GM21423 (cell line): Measurements from ENCODE around the gene MAPKAP1.
A peak's percentile ranks its signal among the peaks of the same experiment; 100 is the strongest.

Source experiments
- ATAC-seq: cut with Tn5 transposase; IDR thresholded peaks from one replicate; pipeline ENCODE4 v1.9.1; 2021; ENCODE audit warnings: mild to moderate bottlenecking, moderate library complexity; ENCODE audit not compliant: unreplicated experiment

The MAPKAP1 gene

GRCh38 chr9:125519734-125520133, 187.3 kb downstream of the MAPKAP1 start:
- no peak for ATAC-seq

GRCh38 chr9:125517577-125517976, 189.4 kb downstream of the MAPKAP1 start:
- ATAC-seq = no peak

GRCh38 chr9:125515983-125516940, 190.7 kb downstream of the MAPKAP1 start:
- no peak for ATAC-seq

GRCh38 chr9:125515281-125515680, 191.7 kb downstream of the MAPKAP1 start:
- no peak for ATAC-seq

GRCh38 chr9:125514468-125514867, 192.5 kb downstream of the MAPKAP1 start:
- no peak for ATAC-seq

- peak; percentile 91 for ATAC-seq
Measured at GRCh38 chr9:125513668-125514413, 193.2 kb downstream of the MAPKAP1 start.

- ATAC-seq = no peak
Measured at GRCh38 chr9:125513303-125513667, 193.7 kb downstream of the MAPKAP1 start.

- no peak for ATAC-seq
Measured at GRCh38 chr9:125511789-125512660, 195.0 kb downstream of the MAPKAP1 start.

GRCh38 chr9:125510980-125511379, 196.0 kb downstream of the MAPKAP1 start:
- ATAC-seq = no peak

- no peak for ATAC-seq
Measured at GRCh38 chr9:125509476-125509875, 197.5 kb downstream of the MAPKAP1 start.

GRCh38 chr9:125508249-125508648, 198.8 kb downstream of the MAPKAP1 start:
- no peak for ATAC-seq

GRCh38 chr9:125507226-125507625, 199.8 kb downstream of the MAPKAP1 start:
- no peak for ATAC-seq

GRCh38 chr9:125505988-125506438, 201.0 kb downstream of the MAPKAP1 start:
- ATAC-seq = no peak

- no peak for ATAC-seq
Measured at GRCh38 chr9:125504616-125505015, 202.4 kb downstream of the MAPKAP1 start.

GRCh38 chr9:125497906-125498305, 209.1 kb downstream of the MAPKAP1 start:
- ATAC-seq = no peak

GRCh38 chr9:125497478-125497877, 209.5 kb downstream of the MAPKAP1 start:
- no peak for ATAC-seq

- ATAC-seq = no peak
Measured at GRCh38 chr9:125496313-125496834, 210.6 kb downstream of the MAPKAP1 start.

GRCh38 chr9:125495172-125496119, 211.6 kb downstream of the MAPKAP1 start:
- ATAC-seq = peak; percentile 52

GRCh38 chr9:125494653-125494915, 212.4 kb downstream of the MAPKAP1 start:
- no peak for ATAC-seq
